ENCODE results near the gene ELMO3.
A peak's percentile ranks its signal among the peaks of the same experiment; 100 is the strongest.

The ELMO3 gene

GRCh38 chr16:67226804-67227566 lies 28.1 kb downstream of the ELMO3 start, which contains the start of gene TMEM208:
Gene TMEM208, plus strand, starts transcription at chr16:67227130. Its CDS starts 89 bp downstream, at chr16:67227219.
- Histone ChIP-seq H3K9me3 (ENCODE audit: insufficient read depth, low read length) (no peaks in the 10 kb centered on the region), H3K4me3 (ENCODE audit: low read length) (peak within 1 kb of the TSS; percentile 86), H3K27ac (ENCODE audit: low read length) (peak within 1 kb of the TSS; percentile 63), H4K20me1 (ENCODE audit: insufficient read depth, low read length) (no peaks in the 10 kb centered on the region), H3K79me2 (ENCODE audit: low read length) (peaks cover 21% of the 10 kb centered on the region), H2AFZ (ENCODE audit: low read depth, low read length) (peak within 1 kb of the TSS; percentile 69; the same call in 1 of the 2 replicates), H3K4me1 (ENCODE audit: low read length) (peaks cover 13% of the 10 kb centered on the region), H3K36me3 (replicated peaks; ENCODE audit: low read depth, low read length) (peaks cover 37% of the 10 kb centered on the region), H3K9ac (ENCODE audit: low read length) (peak within 1 kb of the TSS; percentile 88), H3K27me3 (ENCODE audit: low read depth, low read length) (no peaks in the 10 kb centered on the region), H3K4me2 (ENCODE audit: low read length) (peak within 1 kb of the TSS; percentile 83)
- TF ChIP-seq EZH2phosphoT487 (IDR thresholded peaks at IDR 0.05; ENCODE audit: low read depth) (no peak), CTCF (IDR thresholded peaks at IDR 0.05; ENCODE audit: low read depth, low read length) (peak; percentile 32)

DNA sequence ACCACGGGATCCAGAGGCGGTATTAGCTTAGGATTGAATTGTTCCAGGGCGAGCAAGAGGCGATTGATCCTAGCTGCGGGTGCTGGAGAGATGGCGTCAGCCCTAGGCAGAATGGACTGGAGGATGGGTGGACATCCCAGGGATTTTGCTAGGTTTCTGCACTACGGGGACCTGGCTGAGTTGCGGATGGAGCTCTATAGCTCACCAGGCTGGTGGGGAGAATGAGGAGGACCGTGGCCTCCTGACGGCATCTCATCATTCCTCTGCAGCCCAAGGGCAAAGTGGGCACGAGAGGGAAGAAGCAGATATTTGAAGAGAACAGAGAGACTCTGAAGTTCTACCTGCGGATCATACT lies 28.6 kb downstream of the ELMO3 start:
- H3K9me3 ChIP-seq (ENCODE audit: insufficient read depth, low read length), result no peaks in the 10 kb centered on the region
- no peaks in the 10 kb centered on the region for H3K27me3 ChIP-seq (ENCODE audit: low read depth, low read length)
- H3K4me2 ChIP-seq (ENCODE audit: low read length), result peak overlapping the region; percentile 80
- peak overlapping the region; percentile 63 for H3K27ac ChIP-seq (ENCODE audit: low read length)
- TF ChIP-seq EZH2phosphoT487 (IDR thresholded peaks at IDR 0.05; ENCODE audit: low read depth) (no peak), CTCF (IDR thresholded peaks at IDR 0.05; ENCODE audit: low read depth, low read length) (no peak)
- peaks cover 13% of the 10 kb centered on the region for H3K4me1 ChIP-seq (ENCODE audit: low read length)
- H3K79me2 ChIP-seq (ENCODE audit: low read length), result peaks cover 21% of the 10 kb centered on the region
- peak overlapping the region; percentile 86 for H3K9ac ChIP-seq (ENCODE audit: low read length)
- peaks cover 40% of the 10 kb centered on the region for H3K36me3 ChIP-seq (replicated peaks; ENCODE audit: low read depth, low read length)
- H3K4me3 ChIP-seq (ENCODE audit: low read length), result peak overlapping the region; percentile 86
- no peaks in the 10 kb centered on the region for H4K20me1 ChIP-seq (ENCODE audit: insufficient read depth, low read length)
- H2AFZ ChIP-seq (ENCODE audit: low read depth, low read length), result no peak overlapping the region

DNA sequence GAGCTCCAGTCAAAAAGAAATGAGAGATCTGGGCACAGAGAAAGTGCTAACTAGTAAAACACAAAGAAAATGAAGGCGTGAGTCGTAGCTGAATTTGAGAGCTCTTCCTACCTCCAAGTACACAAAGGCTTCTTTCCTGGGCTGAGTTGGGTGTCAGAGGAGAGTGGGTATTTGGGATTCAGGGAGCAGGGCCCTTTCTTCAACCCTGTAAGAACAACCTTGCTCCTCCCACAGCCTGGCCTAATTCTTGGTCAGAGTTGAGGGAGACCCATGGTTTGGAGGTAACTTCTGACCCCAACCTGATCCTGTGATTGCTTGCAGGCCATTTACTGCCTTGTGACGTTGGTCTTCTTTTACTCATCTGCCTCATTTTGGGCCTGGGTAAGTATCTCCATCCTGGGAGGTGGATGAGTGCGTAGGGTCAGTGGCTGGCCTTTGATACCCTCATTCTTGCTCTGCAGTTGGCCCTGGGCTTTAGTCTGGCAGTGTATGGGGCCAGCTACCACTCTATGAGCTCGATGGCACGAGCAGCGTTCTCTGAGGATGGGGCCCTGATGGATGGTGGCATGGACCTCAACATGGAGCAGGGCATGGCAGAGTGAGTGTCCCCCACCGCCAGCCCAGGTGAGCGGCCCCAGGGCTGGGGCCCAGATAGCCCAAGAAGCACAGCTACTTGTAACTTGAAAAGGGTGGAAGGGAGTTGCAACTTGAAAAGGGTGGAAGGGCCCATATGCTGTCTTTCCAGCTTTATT lies 29.3 kb downstream of the ELMO3 start:
- Histone ChIP-seq H3K27ac (ENCODE audit: low read length) (peak overlapping the region; percentile 2; the same call in 1 of the 2 replicates), H3K36me3 (replicated peaks; ENCODE audit: low read depth, low read length) (peaks cover 41% of the 10 kb centered on the region)

More for the DNA sequence above, 29.3 kb downstream of the ELMO3 start:
- TF ChIP-seq CTCF (IDR thresholded peaks at IDR 0.05; ENCODE audit: low read depth, low read length), result no peak
- no peak for TF ChIP-seq EZH2phosphoT487 (IDR thresholded peaks at IDR 0.05; ENCODE audit: low read depth)
- Histone ChIP-seq H4K20me1 (ENCODE audit: insufficient read depth, low read length) (no peaks in the 10 kb centered on the region), H3K9me3 (ENCODE audit: insufficient read depth, low read length) (no peaks in the 10 kb centered on the region), H3K79me2 (ENCODE audit: low read length) (peaks cover 21% of the 10 kb centered on the region), H3K9ac (ENCODE audit: low read length) (peak overlapping the region; percentile 86), H3K4me1 (ENCODE audit: low read length) (peaks cover 13% of the 10 kb centered on the region), H3K27me3 (ENCODE audit: low read depth, low read length) (no peaks in the 10 kb centered on the region), H3K4me3 (ENCODE audit: low read length) (peak overlapping the region; percentile 86), H3K4me2 (ENCODE audit: low read length) (peak overlapping the region; percentile 80), H2AFZ (ENCODE audit: low read depth, low read length) (no peak overlapping the region)

Measured in OCI-LY3 (cell line).